GDM1 (cell line): ENCODE measurements around the gene TMEM248.
"Not testable (repeated sequence)": the region's sequence is repeated elsewhere in the genome, so short reads cannot be mapped to it uniquely, and the experiment has no call there.

Source experiments
- DNase-seq: peaks from one replicate; lab custom pipeline; 2025; lab: John Stamatoyannopoulos, UW

TMEM248 gene

GRCh38 chr7:66950763-66951162 is 29.7 kb downstream of the TMEM248 start:
- no peak for DNase-seq

GRCh38 chr7:66952343-66953043 is 31.5 kb downstream of the TMEM248 start:
- no peak for DNase-seq

GRCh38 chr7:66953044-66953427 is 32.0 kb downstream of the TMEM248 start:
- DNase-seq, result no peak

- DNase-seq, result no peak
These were observed 36.7 kb downstream of the TMEM248 start for GRCh38 chr7:66957595-66958290.

- DNase-seq, result no peak
These were observed 37.7 kb downstream of the TMEM248 start for GRCh38 chr7:66958538-66959350.

GRCh38 chr7:66960192-66960591 is 39.2 kb downstream of the TMEM248 start:
- no peak for DNase-seq

GRCh38 chr7:66961096-66961495 is 40.1 kb downstream of the TMEM248 start:
- DNase-seq, result no peak

- no peak for DNase-seq
These were observed 43.4 kb downstream of the TMEM248 start for GRCh38 chr7:66964411-66964810.

GRCh38 chr7:66967029-66967428 is 46.0 kb downstream of the TMEM248 start:
- DNase-seq, result no peak

- DNase-seq, result not testable (repeated sequence)
These were observed 48.0 kb downstream of the TMEM248 start for GRCh38 chr7:66969001-66969400.

- DNase-seq, result no peak
These were observed 49.3 kb downstream of the TMEM248 start for GRCh38 chr7:66970310-66970709.

- DNase-seq, result no peak
These were observed 54.1 kb downstream of the TMEM248 start for GRCh38 chr7:66974986-66975590.

GRCh38 chr7:66978312-66978711 is 57.3 kb downstream of the TMEM248 start:
- not testable (repeated sequence) for DNase-seq

- DNase-seq, result not testable (repeated sequence)
These were observed 58.0 kb downstream of the TMEM248 start for GRCh38 chr7:66979013-66979412.

GRCh38 chr7:66980336-66980735 is 59.3 kb downstream of the TMEM248 start:
- DNase-seq, result not testable (repeated sequence)

- not testable (repeated sequence) for DNase-seq
These were observed 68.5 kb downstream of the TMEM248 start for GRCh38 chr7:66989552-66989951.

GRCh38 chr7:66994051-66994450 is 73.0 kb downstream of the TMEM248 start:
- DNase-seq, result not testable (repeated sequence)

GRCh38 chr7:66994691-66995049 is 73.6 kb downstream of the TMEM248 start:
- DNase-seq, result peak; percentile 22

- peak; percentile 95 for DNase-seq
These were observed 74.2 kb downstream of the TMEM248 start, which contains the start of gene SBDS for GRCh38 chr7:66995050-66995776. SBDS (minus strand) TSS chr7:66995586; CDS start chr7:66995417, 169 bp downstream.

- DNase-seq, result peak; percentile 95
These were observed 75.6 kb downstream of the TMEM248 start, which contains the start of gene TYW1 for GRCh38 chr7:66996444-66997191. TYW1 (plus strand) TSS chr7:66996833; CDS start chr7:66996979, 146 bp downstream.
